ENCODE measurements around the gene MFSD6.

GRCh38 chr2:190486037-190486623 lies 78.0 kb downstream of the MFSD6 start:
- TF ChIP-seq GATA2 (IDR thresholded peaks at IDR 0.05; ENCODE audit: low read depth, low read length) (no peak), GATA3 (IDR thresholded peaks at IDR 0.05; ENCODE audit: low read depth, low read length) (no peak)
